SK-N-SH treated with all-trans-retinoic acid at 6 μM for 48 hours (cell line): ENCODE results near the gene CARS1.

Experiments used
- ARNTL ChIP-seq: fragments of 450-650 bp; formaldehyde crosslinking; IDR thresholded peaks from 2 replicates; pipeline ENCODE4 v1.5.0; 2020; ENCODE audit warnings: low read depth, mild to moderate bottlenecking, moderate library complexity, borderline replicate concordance
- CSDC2 ChIP-seq: fragments of 250-450 bp; sonication (Bioruptor Pico); IDR thresholded peaks from 2 replicates; pipeline ENCODE4 v1.5.0; 2020; ENCODE audit warnings: mild to moderate bottlenecking, moderate library complexity
- ESRRG ChIP-seq: fragments of 250-450 bp; sonication (Bioruptor Pico); IDR thresholded peaks from 2 replicates; pipeline ENCODE4 v1.6.1; 2021; ENCODE audit warnings: mild to moderate bottlenecking
- PATZ1 ChIP-seq: fragments of 250-450 bp; sonication (Bioruptor Pico); IDR thresholded peaks from 2 replicates; pipeline ENCODE4 v1.8.0; 2020; ENCODE audit warnings: mild to moderate bottlenecking, moderate library complexity, borderline replicate concordance
- PPARA ChIP-seq: fragments of 250-450 bp; sonication (Bioruptor Pico); IDR thresholded peaks from 2 replicates; pipeline ENCODE4 v1.5.0; 2020; ENCODE audit warnings: mild to moderate bottlenecking, borderline replicate concordance
- RARB ChIP-seq: fragments of 250-450 bp; sonication (Bioruptor Pico); IDR thresholded peaks from 2 replicates; pipeline ENCODE4 v1.8.0; 2021; ENCODE audit warnings: mild to moderate bottlenecking, moderate library complexity
- SNAI2 ChIP-seq: fragments of 250-450 bp; sonication (Bioruptor Pico); IDR thresholded peaks from 2 replicates; pipeline ENCODE4 v1.5.0; 2020; ENCODE audit warnings: mild to moderate bottlenecking, moderate library complexity
- ZFP3 ChIP-seq: fragments of 250-450 bp; sonication (Bioruptor Pico); IDR thresholded peaks from 2 replicates; pipeline ENCODE4 v1.5.0; 2020; ENCODE audit warnings: mild to moderate bottlenecking, moderate library complexity
- ZFP30 ChIP-seq: fragments of 450-650 bp; formaldehyde crosslinking; IDR thresholded peaks from 2 replicates; pipeline ENCODE4 v1.5.0; 2022; ENCODE audit warnings: mild to moderate bottlenecking, moderate library complexity
- ZNF8 ChIP-seq: fragments of 450-650 bp; formaldehyde crosslinking; IDR thresholded peaks from 2 replicates; pipeline ENCODE4 v1.5.0; 2020; ENCODE audit warnings: mild to moderate bottlenecking, moderate library complexity
- TF ChIP-seq, protein P1 (sequence below): fragments of 250-450 bp; sonication (Bioruptor Pico); IDR thresholded peaks from 2 replicates; pipeline ENCODE4 v1.5.0; 2020; ENCODE audit warnings: mild to moderate bottlenecking, moderate library complexity

- TF ChIP-seq SNAI2 (CRISPR knock-in tag) (no peak), CSDC2 (CRISPR knock-in tag) (no peak), PATZ1 (CRISPR knock-in tag) (no peak), ARNTL (no peak), ESRRG (CRISPR knock-in tag) (no peak), RARB (CRISPR knock-in tag) (no peak), ZFP3 (CRISPR knock-in tag) (no peak), PPARA (CRISPR knock-in tag) (no peak), ZFP30 (CRISPR knock-in tag) (no peak), ZNF8 (CRISPR knock-in tag) (no peak)
- TF ChIP-seq, protein P1, sequence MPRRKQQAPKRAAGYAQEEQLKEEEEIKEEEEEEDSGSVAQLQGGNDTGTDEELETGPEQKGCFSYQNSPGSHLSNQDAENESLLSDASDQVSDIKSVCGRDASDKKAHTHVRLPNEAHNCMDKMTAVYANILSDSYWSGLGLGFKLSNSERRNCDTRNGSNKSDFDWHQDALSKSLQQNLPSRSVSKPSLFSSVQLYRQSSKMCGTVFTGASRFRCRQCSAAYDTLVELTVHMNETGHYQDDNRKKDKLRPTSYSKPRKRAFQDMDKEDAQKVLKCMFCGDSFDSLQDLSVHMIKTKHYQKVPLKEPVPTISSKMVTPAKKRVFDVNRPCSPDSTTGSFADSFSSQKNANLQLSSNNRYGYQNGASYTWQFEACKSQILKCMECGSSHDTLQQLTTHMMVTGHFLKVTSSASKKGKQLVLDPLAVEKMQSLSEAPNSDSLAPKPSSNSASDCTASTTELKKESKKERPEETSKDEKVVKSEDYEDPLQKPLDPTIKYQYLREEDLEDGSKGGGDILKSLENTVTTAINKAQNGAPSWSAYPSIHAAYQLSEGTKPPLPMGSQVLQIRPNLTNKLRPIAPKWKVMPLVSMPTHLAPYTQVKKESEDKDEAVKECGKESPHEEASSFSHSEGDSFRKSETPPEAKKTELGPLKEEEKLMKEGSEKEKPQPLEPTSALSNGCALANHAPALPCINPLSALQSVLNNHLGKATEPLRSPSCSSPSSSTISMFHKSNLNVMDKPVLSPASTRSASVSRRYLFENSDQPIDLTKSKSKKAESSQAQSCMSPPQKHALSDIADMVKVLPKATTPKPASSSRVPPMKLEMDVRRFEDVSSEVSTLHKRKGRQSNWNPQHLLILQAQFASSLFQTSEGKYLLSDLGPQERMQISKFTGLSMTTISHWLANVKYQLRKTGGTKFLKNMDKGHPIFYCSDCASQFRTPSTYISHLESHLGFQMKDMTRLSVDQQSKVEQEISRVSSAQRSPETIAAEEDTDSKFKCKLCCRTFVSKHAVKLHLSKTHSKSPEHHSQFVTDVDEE, result no peak
These were observed 16.3 kb downstream of the CARS1 start for GRCh38 chr11:3040881-3041280.
